Measurements from ENCODE around the gene MBNL1. TPM values are rescaled to one million over a fixed set of nuclear protein-coding genes. Genes with fewer than 3 reads are reported as not detected.
A peak's percentile ranks its signal among the peaks of the same experiment; 100 is the strongest.

MBNL1 gene
- total and polyA plus RNA-seq, 2 donors (not counting 3 experiments of a cell fraction or from before 2014, with no cell fraction given): 179 to 362 TPM

DNA sequence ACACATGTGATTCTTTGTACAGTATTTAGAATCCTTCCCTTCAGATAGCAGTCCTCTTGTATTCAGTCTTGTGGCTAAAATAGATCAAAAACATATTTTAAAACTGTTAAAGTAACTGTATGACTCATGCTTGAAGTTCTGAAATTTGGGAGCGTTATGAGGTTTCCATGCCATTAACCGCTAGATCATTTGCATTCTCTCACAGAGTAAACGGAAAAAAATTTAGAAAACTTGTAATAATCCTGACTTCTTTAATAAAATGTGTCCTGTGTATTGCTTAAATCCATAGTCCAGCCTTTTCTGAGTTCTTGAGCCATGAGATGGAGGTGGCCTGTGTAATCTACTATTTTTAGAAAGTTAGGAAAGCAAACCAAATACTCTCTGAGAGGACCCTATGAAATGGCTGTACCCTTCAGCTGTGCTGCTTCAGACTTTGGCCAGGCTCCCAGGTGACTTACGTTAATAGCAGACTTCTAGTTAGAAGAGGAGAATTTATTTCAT, 33.8 kb downstream of the MBNL1 start:
- BruUV-seq (replicated peaks): no TSS peak
- Histone ChIP-seq H3K4me3 (replicated peaks in 1 of 3; ENCODE audit: insufficient read depth in 1 of 3, low read depth in 1 of 3, low read length in 3 of 3) (no peak overlapping the region), H3K27ac (ENCODE audit: insufficient read depth, low read depth, low read length) (no peak overlapping the region), H3K4me1 (ENCODE audit: control insufficient read depth, extremely low read depth, insufficient read depth, low read length) (peaks cover 65% of the 10 kb centered on the region), H3K9me1 (replicated peaks; ENCODE audit: control insufficient read depth, extremely low read depth, insufficient read depth, low read length) (no peaks in the 10 kb centered on the region), H3K9ac (replicated peaks; ENCODE audit: extremely low read depth, insufficient read depth, low read length) (no peak overlapping the region), H3K36me3 (ENCODE audit: control insufficient read depth in 2 of 2, extremely low read depth in 1 of 2, insufficient read depth in 2 of 2, low read length in 2 of 2) (peaks cover 5 to 11% of the 10 kb centered on the region in 2 experiments), H3K4me2 (ENCODE audit: insufficient read depth, low read length) (no peak overlapping the region), H4K20me1 (replicated peaks; ENCODE audit: control insufficient read depth, extremely low read depth, insufficient read depth, low read length) (peaks cover 5% of the 10 kb centered on the region), H3K79me2 (ENCODE audit: control insufficient read depth, insufficient read depth, low read length) (peaks cover 100% of the 10 kb centered on the region), H3K9me3 (replicated peaks; ENCODE audit: control insufficient read depth, insufficient read depth, low read length) (no peaks in the 10 kb centered on the region), H2AFZ (ENCODE audit: low read depth, low read length) (no peak overlapping the region), H3K27me3 (ENCODE audit: control insufficient read depth in 2 of 2, insufficient read depth in 2 of 2, low read length in 2 of 2) (no peaks in the 10 kb centered on the region)
- dilution Hi-C loops (cut with MboI; ENCODE audit: extremely low pct_ligation_motif_present, low sequenced_read_pairs): no loop called here
- ChIA-PET CTCF (interaction anchor here (1.1 to 1.4 kb wide), 2 partner anchors 12 to 15 kb away, joined by 3 to 5 read pairs; no protein-coding TSS in a partner anchor), POLR2A (no interaction called here)
- intact Hi-C loops (cut with micrococcal nuclease): no loop called here
- FAIRE-seq (no peak), DNase-seq (ENCODE audit: low read depth, low spot score) (peak; percentile 24)
- TF ChIP-seq EZH2 (IDR thresholded peaks at IDR 0.05; ENCODE audit: borderline replicate concordance, low read depth, low read length, severe bottlenecking): no peak
- no peak for TF ChIP-seq MYC (IDR thresholded peaks at IDR 0.05; ENCODE audit: low read depth, low read length)
- peak; percentile 24 for TF ChIP-seq JUN (IDR thresholded peaks at IDR 0.05; ENCODE audit: borderline replicate concordance, insufficient read depth, insufficient read length, low read depth)
- no peak for TF ChIP-seq FOS (IDR thresholded peaks at IDR 0.05; ENCODE audit: borderline replicate concordance, insufficient read depth, low read length)

DNA sequence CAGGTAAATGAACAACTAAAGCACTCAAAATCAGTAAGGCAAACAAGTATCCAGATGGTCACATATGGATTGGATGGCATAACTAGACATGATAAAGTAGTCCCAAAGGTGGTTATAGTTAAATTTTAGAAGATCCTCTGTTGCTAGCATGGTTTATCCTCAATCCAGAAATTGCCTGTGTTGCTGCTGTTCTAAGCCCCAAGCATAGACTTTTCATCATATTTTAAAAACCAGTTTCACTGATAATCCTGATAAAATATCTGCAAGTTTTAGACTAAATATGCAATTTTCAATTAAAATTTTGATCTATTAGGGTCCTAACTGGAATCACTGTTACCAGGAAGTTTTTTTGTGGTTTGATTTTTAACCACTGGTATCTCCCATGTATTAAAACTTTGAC, 35.4 kb downstream of the MBNL1 start:
- Histone ChIP-seq H3K4me1 (ENCODE audit: control insufficient read depth, extremely low read depth, insufficient read depth, low read length) (peaks cover 54% of the 10 kb centered on the region), H3K9ac (replicated peaks; ENCODE audit: extremely low read depth, insufficient read depth, low read length) (no peak overlapping the region), H3K4me3 (replicated peaks in 1 of 3; ENCODE audit: insufficient read depth in 1 of 3, low read depth in 1 of 3, low read length in 3 of 3) (no peak overlapping the region), H3K9me1 (replicated peaks; ENCODE audit: control insufficient read depth, extremely low read depth, insufficient read depth, low read length) (no peaks in the 10 kb centered on the region), H3K9me3 (replicated peaks; ENCODE audit: control insufficient read depth, insufficient read depth, low read length) (no peaks in the 10 kb centered on the region), H4K20me1 (replicated peaks; ENCODE audit: control insufficient read depth, extremely low read depth, insufficient read depth, low read length) (peaks cover 4% of the 10 kb centered on the region), H3K27ac (ENCODE audit: insufficient read depth, low read depth, low read length) (no peak overlapping the region), H3K27me3 (ENCODE audit: control insufficient read depth in 2 of 2, insufficient read depth in 2 of 2, low read length in 2 of 2) (no peaks in the 10 kb centered on the region), H3K79me2 (ENCODE audit: control insufficient read depth, insufficient read depth, low read length) (peaks cover 100% of the 10 kb centered on the region), H3K36me3 (ENCODE audit: control insufficient read depth in 2 of 2, extremely low read depth in 1 of 2, insufficient read depth in 2 of 2, low read length in 2 of 2) (peaks cover 10 to 18% of the 10 kb centered on the region in 2 experiments), H3K4me2 (ENCODE audit: insufficient read depth, low read length) (no peak overlapping the region), H2AFZ (ENCODE audit: low read depth, low read length) (no peak overlapping the region)
- intact Hi-C loops (cut with micrococcal nuclease) (no loop called here), dilution Hi-C loops (cut with MboI; ENCODE audit: extremely low pct_ligation_motif_present, low sequenced_read_pairs) (no loop called here)
- no peak for DNase-seq (ENCODE audit: low read depth, low spot score)
- TF ChIP-seq, protein P1, sequence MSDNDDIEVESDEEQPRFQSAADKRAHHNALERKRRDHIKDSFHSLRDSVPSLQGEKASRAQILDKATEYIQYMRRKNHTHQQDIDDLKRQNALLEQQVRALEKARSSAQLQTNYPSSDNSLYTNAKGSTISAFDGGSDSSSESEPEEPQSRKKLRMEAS (IDR thresholded peaks at IDR 0.05; ENCODE audit: insufficient read depth, insufficient read length): no peak
- no peak for TF ChIP-seq POLR2A (IDR thresholded peaks at IDR 0.05; ENCODE audit: low read depth, low read length)
- POLR2A ChIA-PET: no interaction called here
- CTCF ChIA-PET: interaction anchor here (1.5 kb wide), 1 partner anchor 232 kb away, joined by 5 read pairs; no protein-coding TSS in a partner anchor
- FAIRE-seq: no peak
- BruUV-seq (replicated peaks): no TSS peak
